Ramos (cell line): ENCODE measurements around the gene MAFF.
"Not testable (repeated sequence)": the region's sequence is repeated elsewhere in the genome, so short reads cannot be mapped to it uniquely, and the experiment has no call there.

ENCODE experiments used
- in situ Hi-C: fragments of 300-500 bp; cut with MboI; formaldehyde crosslinking; loops from one replicate; pipeline ENCODE4 v1.14.3; 2022; ENCODE audit warnings: low sequenced_read_pairs; ENCODE audit not compliant: unreplicated experiment

Gene MAFF

DNA sequence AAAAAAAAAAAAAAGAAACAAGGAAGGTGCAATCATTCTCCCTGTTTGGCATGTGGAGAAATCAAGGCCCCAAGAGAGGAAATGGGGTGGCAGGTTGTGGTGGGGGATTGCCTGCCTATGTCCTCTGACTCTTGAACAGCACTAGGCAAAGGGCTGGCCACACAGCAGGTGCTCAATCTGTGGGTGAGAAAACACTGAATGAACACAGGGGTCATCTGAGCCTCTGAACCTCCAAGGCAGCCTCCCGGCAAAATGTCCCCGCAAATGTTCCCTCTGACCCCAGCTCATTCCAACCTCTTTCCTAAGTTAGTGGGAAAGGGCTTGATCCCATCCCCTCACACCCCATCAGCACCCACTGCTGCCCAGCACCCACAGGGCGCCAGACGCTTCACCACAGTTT is 24.8 kb upstream of the MAFF start:
- in situ Hi-C loops = no loop called here

DNA sequence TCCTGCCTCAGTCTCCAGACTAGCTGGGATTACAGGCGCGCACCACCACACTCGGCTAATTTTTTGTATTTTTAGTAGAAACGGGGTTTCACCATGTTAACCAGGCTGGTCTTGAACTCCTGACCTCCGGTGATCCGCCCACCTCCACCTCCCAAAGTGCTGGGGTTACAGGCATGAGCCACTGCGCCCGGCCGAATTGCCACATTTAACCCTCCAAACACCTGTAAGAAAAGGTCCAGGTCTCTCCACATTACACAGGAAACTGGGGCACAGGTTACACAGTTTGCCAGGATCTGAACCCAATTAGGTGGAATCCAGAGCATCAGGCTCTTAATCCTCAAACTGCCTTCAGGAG is 24.2 kb upstream of the MAFF start:
- in situ Hi-C loops = not testable (repeated sequence)

DNA sequence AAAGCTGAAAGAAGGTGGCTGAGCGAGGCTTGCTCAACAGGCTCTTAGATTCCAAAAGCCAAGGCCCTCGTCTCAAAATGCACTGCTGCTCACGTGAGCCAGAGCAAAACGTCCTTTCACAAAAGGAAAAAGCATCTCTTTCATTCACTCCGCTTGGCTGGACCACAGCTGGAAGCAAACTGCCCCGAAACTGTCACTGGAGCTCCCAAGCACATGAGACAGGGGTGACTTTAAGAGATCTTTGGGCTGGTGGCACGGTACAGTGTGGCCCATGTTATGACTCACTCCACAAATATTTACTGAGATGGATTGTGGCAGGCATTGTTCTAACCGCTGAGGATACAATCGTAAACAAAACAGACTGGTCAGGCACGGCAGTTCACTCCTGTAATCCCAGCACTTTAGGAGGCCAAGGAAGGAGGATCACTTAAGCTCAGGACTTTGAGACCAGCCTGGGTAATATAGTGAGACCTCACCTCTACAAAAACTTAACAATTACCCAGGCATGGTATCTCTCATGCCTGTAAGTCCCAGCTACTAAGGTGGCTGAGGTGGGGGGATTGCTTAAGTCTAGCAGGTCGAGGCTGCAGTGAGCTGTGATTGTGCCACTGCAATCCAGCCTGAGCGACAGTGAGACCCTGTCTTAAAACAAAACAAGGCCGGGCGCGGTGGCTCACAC is 23.7 kb upstream of the MAFF start:
- in situ Hi-C loops = no loop called here

DNA sequence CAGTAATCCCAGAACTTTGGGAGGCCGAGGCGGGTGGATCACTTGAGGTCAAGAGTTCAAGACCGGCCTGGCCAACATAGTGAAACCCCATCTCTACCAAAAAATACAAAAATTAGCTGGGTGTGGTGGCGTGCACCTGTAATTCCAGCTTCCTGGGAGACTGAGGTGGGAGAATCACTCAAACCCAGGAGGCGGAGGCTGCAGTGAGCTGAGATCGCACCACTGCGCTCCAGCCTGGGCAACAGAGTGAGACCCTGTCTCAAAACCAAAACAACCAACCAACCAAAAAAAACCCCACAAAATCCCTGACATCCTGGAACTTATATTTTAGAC is 23.2 kb upstream of the MAFF start:
- in situ Hi-C loops = not testable (repeated sequence)

DNA sequence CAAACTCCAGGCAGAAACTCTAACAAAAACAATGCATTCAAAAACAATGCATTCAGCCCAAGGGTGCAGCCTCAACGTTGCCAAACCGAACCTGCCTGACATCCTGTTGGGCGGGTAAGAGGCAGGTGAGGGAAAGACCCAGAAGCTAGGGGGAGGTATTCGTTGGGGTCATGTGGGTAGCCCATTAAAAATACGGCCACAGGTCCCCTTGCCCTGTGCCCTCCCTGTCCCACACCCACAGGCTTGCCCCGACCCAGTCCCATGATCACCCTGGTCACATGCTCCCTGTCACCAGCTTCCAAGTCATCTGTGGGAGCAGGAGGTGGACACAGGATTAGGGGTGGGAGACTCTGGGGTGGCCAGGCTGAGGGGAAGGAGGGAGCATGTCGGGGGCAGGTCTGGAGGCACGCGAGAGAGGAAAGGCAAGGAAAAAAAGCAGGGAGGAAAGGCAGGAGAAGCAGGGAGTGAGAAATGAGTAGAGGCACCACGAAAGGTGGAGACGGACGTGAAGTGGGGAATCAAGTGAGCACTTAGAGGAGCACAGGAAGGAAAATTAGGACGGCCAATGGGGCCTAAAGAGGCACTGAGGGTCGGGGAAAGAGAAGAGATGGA is 20.8 kb upstream of the MAFF start:
- in situ Hi-C loops = no loop called here

DNA sequence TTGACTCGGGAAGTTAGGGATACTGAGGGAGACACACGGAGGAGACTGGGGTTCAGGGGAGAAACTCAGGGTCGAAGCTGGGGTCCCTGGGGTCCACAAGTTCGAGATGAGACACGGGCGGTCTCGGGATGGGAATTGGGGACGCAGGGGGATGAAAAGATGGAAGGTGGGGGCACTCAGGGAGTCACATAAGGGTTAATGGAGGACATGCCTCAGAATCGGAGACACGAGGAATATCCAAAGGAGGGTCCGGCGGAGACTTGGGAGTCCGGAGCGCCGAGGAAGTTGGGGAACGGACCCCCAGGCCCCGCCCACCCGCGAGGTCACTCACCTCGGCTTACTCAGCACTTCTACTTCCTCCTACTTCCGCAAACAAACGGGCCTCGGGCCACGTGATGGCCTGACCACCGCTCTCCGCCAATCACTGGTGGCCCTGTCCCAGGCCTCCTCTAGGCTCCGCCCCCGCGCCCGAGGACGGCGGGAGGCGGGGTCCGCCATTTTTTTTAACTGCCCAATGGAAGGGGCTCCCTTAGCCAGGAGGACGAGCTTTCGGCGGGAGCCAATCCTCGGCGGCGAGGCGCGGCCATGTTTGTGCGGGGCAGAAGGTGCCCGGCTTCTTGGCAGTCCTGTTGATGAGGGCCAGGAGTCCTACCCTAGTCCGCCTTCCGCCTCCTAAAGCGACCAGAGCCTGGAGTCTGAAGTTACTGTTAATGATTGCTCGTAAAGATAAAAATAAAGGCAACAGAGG is 20.2 kb upstream of the MAFF start, which contains the start of gene PLA2G6:
Gene PLA2G6, minus strand, starts transcription at position 378 of the 748 bp plus-strand sequence. CDS start 12,404 bp downstream, outside the sequence.
- in situ Hi-C loops = no loop called here

DNA sequence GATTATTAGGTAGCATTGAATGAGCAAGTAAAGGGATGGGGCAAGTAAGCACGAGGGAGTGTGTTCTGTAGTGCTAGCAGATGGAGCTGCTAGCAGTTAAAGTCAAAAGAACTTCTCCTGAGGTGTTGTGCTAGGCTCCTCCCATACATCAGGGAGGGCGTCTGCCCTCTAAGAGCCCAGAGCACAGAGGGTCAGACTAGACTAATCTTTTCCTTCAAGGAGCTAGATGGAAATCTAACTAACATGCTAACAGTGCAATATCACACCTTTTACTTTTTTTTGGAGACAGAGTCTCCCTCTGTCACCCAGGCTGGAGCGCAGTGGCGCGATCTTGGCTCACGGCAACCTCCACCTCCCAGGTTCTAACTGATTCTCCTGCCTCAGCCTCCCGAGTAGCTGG is 17.0 kb upstream of the MAFF start:
- in situ Hi-C loops = no loop called here

DNA sequence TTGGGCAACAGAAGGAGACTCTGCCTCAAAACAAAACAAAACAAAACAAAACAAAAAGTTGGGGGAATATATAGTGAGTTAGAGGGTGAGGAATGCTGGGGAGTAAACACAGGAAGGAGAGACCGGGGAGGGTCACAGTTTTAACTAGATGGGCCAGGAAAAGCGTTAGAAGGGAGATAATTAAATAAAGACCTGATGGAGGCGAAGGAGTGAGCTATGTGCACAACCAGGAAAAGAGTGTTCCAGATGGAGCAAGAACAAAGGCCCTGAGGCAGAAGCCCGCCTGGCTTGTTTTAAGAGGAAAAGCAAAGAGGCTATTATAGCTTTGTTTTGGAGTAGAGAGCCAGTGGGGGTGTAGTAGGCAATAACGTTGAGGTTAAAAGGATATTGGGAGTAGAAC is 15.4 kb upstream of the MAFF start:
- in situ Hi-C loops = no loop called here

DNA sequence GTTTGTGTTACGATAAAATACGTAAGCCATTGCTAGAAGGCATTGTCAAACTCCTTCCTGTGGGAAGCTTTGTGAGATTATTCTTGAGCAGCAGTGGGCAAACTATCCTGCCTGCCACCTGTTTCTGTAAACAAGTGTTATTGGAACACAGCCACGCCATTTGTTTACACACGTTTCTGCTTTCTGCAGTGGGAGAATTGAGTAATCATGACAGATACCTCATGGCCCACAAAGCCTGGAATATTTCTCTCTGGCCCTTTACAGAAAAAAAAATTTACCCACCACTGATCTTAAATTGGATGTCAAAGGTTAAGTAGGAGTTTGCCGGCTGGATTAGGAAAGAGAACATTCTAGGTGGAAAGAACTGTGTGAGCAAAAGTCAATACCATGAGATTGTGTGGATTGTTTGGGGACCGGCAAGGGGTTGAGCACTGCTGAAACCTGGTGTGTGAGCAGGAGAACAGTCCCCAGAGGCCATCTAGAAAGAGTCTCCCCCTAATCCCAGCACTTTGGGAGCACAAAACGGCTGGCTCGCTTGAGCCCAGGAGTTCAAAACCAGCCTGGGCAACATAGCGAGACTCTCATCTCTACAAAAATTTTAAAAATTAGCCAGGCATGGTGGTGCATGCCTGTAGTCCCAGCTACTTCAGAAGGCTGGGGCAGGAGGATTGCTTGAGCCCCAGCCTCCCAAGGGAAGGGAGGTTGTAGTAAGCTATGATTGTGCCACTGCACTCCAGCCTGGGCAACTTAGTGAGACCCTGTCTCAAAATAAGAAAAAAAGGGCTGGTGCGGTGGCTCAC is 14.2 kb upstream of the MAFF start:
- in situ Hi-C loops = no loop called here

DNA sequence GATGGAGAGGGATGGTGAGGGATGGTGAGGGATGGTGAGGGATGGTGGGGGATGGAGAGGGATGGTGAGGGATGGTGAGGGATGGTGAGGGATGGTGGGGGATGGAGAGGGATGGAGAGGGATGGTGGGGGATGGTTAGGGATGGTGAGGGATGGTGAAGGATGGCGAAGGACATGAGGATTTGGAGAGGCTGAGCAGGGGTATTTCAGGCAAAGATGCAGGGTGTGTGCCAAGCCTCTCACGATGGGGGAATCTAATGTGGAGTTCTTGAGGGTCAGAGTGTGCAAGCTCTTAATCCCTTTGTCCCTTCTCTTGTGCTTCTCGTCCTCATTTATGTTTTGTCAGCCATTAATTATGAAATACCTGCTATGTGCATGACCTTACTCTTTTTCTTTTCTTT is 12.7 kb upstream of the MAFF start:
- in situ Hi-C loops = no loop called here

DNA sequence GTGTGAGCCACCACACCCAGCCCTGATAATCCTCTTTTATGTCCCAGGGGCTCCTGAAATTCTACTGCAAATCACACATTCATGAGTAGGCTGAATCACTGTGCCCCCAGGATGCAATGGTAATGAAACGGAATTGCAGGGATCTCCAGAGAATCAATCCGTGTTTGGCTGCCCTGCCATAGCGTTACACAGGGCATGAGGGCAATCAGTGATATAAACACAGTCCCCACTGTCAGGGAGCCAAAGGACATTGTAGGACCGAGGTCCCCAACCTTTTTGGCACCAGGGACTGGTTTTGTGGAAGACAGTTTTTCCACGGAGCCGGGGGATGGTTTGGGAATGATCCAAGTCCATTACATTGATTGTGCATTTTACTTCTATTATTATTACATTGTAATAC is 11.2 kb upstream of the MAFF start:
- in situ Hi-C loops = no loop called here

DNA sequence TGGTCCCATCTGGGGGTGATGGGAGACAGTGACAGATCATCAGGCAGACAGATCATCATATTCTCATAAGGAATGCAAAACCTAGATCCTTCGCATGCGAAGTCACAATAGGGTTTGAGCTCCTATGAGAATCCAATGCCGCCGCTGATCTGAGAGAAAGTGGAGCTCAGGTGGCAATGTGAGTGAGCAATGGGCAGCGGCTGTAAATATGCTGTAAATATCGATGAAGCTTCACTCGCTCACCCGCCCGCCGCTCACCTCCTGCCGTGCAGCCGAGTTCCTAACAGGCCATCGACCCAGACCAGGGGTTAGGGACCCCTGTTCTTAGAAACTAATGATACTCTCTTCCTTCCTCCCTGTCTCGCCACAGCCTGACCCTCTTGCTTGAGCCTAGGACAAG is 10.7 kb upstream of the MAFF start:
- in situ Hi-C loops = no loop called here

DNA sequence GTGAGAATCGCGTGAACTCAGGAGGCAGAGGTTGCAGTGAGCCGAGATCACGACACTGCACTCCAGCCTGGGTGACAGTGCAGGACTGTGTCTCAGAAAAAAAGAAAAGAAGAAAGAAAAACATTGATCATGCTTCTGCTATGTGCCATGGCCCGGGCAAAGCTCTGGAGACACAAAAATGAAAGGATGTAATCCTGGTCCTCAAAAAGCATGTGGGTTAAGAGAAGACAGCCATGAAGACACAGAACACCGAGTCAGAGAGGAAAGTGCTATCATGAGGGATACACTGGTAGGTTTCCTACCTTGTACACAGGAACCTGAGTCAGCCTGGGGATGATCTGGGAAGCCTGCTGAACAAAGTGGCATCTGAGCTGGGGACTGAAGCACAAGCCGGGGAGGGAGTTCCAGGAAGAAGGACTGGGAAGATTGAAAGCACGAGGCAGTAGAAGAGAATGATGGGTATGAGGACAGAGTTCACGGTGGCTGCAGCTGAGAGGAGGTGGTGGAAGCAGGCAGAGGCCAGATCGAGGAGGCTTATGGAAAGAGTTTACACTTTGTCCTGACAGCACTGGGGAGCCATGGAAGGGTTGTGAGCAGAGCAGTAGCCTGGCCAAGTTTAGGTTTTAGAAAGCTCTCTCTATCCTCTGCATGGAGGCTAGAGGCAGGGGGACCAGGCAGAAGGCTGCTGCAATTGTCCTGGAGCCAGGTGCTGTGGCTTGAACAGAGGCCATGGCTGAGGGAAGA is 9.9 kb upstream of the MAFF start:
- in situ Hi-C loops = no loop called here

DNA sequence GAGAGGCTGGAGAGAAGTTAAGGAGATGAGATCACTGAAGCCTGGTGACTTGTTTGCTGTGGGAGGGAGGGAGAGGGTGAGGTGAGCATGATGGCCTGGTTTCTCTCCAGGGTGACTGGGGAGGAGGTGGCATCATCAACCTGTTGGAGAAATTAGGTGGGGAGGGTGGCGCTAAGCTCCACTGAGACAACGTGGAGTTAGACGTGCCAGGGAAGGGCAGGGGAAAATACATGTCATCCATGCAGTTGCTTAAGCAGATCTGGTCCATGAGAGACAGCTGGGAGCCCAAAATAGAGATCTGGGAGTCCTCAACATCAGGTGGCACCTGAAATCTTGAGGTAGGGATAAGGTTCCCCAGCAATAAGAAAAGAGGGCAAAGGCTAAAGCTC is 9.3 kb upstream of the MAFF start:
- in situ Hi-C loops = no loop called here

DNA sequence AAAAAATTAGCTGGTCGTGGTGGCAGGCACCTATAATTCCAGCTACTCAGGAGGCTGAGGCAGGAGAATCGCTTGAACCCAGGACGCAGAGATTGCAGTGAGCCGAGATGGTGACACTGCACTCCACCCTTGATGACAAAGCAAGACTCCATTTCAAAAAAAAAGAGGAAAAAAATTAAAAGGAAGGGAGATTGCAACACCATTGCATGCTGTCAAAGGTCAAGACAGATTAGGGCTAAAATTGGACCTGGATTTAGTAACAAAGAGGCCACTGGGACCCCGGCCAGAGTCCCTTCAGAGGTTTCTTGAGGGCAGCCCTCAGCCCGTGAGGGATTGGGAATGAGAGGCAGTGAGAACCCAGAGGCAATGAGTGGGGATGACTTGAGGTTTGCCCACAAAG is 8.2 kb upstream of the MAFF start:
- in situ Hi-C loops = no loop called here

DNA sequence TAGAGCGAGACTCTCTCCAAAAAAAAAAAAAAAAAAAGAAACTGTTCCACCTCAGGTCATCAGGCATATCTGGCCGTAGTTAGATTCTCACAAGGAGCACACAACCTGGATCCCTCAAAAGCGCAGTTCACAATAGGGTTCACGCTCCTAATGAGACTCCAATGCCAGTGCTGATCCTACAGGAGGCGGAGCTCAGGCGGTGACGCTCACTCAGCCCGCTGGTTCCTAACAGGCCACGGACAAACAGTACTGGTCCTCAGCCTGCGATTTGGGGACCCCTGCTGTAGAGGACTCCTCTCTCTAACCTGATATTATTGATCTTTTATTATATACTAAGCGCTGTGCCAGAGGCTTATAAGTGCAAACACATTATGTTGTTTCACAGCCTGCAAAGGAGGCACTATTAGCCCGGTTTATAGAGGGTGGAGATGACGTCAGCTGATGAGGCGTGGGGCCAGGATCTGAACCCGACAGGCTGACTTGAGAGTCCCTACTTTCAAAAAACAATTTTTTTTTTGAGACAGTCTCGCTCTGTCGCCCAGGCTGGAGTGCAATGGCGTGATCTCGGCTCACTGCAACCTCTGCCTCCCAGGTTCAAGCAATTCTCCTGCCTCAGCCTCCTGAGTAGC is 4.9 kb upstream of the MAFF start:
- in situ Hi-C loops = no loop called here

DNA sequence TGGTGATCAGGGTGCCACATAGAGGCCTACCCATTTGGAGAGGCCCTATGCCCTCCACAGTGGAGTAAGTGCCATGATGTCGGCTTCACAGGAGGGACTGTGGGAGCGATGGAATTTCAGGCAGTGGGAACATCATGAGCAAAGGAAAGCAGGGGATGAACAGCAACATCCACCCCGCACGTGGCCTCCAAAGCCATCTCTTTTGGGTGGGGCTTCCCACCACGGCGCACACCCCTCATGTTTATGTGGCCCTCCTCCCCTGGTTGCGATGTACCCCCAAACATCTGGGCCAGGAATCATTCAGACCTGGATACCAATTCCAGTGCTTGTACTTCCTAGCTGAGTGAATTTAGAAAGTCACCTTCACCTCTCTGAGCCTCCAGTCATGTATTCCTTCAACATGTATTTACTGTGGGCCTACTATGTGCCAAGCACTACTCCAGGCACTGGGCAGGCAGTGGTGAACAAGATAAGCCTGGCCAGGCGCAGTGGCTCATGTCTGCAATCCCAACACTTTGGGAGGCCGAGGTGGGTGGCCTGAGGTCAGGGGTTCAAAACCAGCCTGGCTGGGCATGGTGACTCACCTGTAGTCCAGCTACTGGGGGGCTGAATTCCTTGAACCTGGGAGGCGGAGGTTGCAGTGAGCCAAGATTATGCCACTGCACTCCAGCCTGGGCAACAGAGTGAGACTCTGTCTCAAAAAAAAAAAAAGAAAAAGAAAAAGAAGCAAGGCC is 1.8 kb upstream of the MAFF start:
- in situ Hi-C loops = no loop called here

DNA sequence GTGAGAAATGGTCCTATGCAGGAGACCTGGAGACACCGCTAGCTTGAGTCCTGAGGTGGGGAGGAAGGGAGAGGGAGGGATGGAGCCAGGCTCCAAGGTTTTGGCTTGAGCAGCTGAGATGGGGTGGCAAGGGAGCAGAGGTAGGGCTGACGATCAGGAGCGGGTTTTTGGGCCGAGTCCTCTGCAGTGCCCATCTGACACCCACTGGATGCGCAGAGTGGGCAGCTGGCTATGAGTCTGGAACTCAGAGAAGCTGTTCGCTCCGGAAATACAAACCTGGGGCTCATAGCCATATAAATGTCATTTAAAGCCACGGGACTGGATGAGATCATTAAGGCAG is 453 bp upstream of the MAFF start:
- in situ Hi-C loops = no loop called here

DNA sequence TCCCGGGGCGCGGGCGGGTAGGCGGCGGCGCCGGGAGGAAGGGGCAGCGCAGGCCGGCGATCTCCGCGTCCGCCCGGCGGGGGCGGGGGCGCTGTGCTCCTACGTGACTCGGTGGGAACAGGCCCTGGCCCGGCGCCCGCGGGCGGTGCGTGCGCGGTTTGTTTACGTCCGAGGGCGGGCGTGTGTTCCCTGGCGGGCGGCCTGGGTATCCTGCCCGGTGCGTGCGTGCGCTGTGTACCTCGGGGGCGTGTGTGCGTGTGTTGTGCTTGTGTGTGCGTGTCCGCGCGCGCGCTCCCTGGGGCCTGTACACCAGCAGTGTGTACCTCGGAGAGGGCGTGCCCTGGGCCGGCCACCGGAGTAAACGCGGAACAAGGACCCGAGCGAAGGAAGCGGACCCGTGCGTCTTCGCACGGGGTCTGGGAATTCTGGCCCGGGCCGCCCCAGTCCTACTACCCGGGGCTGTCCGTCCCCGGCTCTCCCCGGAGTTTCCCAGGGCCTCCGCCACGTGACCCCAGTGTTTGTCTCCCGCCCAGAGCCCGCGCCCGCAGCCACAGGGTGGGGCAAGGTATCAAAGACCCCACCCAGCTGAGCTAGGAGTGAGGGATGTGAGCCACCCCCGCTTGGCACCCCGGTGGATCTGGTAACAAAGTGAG is 769 bp downstream of the MAFF start:
- in situ Hi-C loops = no loop called here
